OCI-LY3 (cell line): ENCODE results near the gene AHCYL2.
"Not testable (repeated sequence)": the region's sequence is repeated elsewhere in the genome, so short reads cannot be mapped to it uniquely, and the experiment has no call there.

Experiments used
- H2AFZ ChIP-seq: fragments of 200-600, 300-600 bp; shearing (Covaris generic); 2 replicates; pipeline ENCODE4 v1.6.0; 2014; ENCODE audit warnings: antibody characterized with exemption, low read depth, low read length
- H3K27ac ChIP-seq: fragments of 200-600, 300-600 bp; sonication (generic); 2 replicates; pipeline ENCODE4 v1.5.1; 2014; ENCODE audit warnings: mild to moderate bottlenecking, low read length, moderate library complexity, mixed read lengths
- H3K27me3 ChIP-seq: fragments of 200-600, 300-600 bp; sonication (generic); 2 replicates; pipeline ENCODE4 v1.6.1; 2014; ENCODE audit warnings: low read depth, low read length, mixed read lengths
- H3K36me3 ChIP-seq: fragments of 200-600, 300-600 bp; sonication (generic); replicated peaks from 2 replicates; pipeline ENCODE3; 2014; ENCODE audit warnings: low read depth, low read length, mixed read lengths
- H3K4me1 ChIP-seq: fragments of 300-600, 200-600 bp; sonication (generic); 2 replicates; pipeline ENCODE4 v1.6.1; 2014; ENCODE audit warnings: low read length, mixed read lengths
- H3K4me2 ChIP-seq: fragments of 200-600, 300-600 bp; sonication (generic); 2 replicates; pipeline ENCODE4 v1.6.1; 2014; ENCODE audit warnings: low read length, mixed read lengths
- H3K4me3 ChIP-seq: fragments of 300-600, 200-600 bp; sonication (generic); 2 replicates; pipeline ENCODE4 v1.5.1; 2014; ENCODE audit warnings: antibody characterized with exemption, mild to moderate bottlenecking, low read length, moderate library complexity
- H3K79me2 ChIP-seq: fragments of 300-600, 200-600 bp; shearing (Covaris generic); 2 replicates; pipeline ENCODE4 v1.6.1; 2014; ENCODE audit warnings: mild to moderate bottlenecking, low read length, mixed read lengths
- H3K9ac ChIP-seq: fragments of 300-600, 200-600 bp; shearing (Covaris generic); 2 replicates; pipeline ENCODE4 v1.6.0; 2014; ENCODE audit warnings: mild to moderate bottlenecking, low read length, moderate library complexity
- H3K9me3 ChIP-seq: fragments of 200-600, 300-600 bp; shearing (Covaris generic); 2 replicates; pipeline ENCODE4 v1.6.1; 2014; ENCODE audit warnings: low read length, mixed read lengths; ENCODE audit not compliant: insufficient read depth
- H4K20me1 ChIP-seq: fragments of 200-600, 300-600 bp; sonication (generic); 2 replicates; pipeline ENCODE4 v1.6.1; 2016; ENCODE audit warnings: low read length, mixed read lengths; ENCODE audit not compliant: insufficient read depth
- EZH2phosphoT487 ChIP-seq: fragments of 200-600 bp; shearing (Covaris generic); IDR thresholded peaks from 2 replicates; pipeline ENCODE4 v1.6.1; 2018; ENCODE audit warnings: antibody characterized with exemption, mixed run types, low read depth
- TF ChIP-seq, protein P1 (sequence below): fragments of 200-600, 300-600 bp; sonication (generic); IDR thresholded peaks from 2 replicates; pipeline ENCODE4 v1.5.1; 2014; ENCODE audit warnings: antibody characterized with exemption, low read length, low read depth

AHCYL2 gene

DNA sequence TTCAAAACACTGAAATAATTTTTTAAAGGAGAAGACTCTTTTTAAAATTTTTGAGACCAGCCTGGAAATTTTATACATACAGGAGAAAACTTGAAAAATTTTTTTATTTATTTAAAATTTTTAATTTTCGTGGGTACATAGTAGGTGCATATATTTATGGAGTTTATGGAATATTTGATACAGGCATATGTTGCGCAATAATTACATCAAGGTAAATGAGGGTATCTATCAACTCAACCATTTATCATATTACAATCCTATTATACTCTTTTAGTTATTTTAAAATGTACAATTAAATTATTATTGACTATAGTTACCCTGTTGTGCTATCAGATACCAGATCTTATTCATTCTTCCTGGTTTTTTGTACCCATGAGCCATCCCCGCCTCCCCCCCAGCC is 75.1 kb downstream of the AHCYL2 start:
- Histone ChIP-seq H3K27me3 (no peaks in the 10 kb centered on the region), H3K4me1 (no peaks in the 10 kb centered on the region), H3K27ac (no peak overlapping the region), H3K79me2 (no peaks in the 10 kb centered on the region), H2AFZ (no peak overlapping the region), H3K4me3 (no peak overlapping the region), H3K9ac (no peak overlapping the region), H3K4me2 (no peak overlapping the region), H4K20me1 (no peaks in the 10 kb centered on the region), H3K36me3 (no peaks in the 10 kb centered on the region), H3K9me3 (no peaks in the 10 kb centered on the region)
- TF ChIP-seq, protein P1, sequence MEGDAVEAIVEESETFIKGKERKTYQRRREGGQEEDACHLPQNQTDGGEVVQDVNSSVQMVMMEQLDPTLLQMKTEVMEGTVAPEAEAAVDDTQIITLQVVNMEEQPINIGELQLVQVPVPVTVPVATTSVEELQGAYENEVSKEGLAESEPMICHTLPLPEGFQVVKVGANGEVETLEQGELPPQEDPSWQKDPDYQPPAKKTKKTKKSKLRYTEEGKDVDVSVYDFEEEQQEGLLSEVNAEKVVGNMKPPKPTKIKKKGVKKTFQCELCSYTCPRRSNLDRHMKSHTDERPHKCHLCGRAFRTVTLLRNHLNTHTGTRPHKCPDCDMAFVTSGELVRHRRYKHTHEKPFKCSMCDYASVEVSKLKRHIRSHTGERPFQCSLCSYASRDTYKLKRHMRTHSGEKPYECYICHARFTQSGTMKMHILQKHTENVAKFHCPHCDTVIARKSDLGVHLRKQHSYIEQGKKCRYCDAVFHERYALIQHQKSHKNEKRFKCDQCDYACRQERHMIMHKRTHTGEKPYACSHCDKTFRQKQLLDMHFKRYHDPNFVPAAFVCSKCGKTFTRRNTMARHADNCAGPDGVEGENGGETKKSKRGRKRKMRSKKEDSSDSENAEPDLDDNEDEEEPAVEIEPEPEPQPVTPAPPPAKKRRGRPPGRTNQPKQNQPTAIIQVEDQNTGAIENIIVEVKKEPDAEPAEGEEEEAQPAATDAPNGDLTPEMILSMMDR: no peak
- no peak for TF ChIP-seq EZH2phosphoT487

DNA sequence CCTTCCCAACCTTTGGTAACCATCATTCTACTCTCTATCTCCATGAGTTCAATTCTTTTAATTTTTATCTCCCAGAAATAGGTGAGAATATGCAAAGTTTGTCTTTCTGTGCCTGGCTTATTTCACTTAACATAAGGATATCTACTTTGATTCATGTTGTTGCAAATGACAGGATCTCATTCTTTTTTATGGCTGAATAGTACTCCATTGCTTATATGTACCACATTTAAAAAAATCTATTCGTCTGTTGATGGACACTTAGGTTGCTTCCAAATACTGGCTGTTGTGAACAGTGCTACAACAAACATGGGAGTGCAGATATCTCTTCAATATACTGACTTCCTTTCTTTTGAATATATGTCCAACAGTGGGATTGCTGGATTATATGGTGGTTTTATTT is 75.5 kb downstream of the AHCYL2 start:
- H4K20me1 ChIP-seq, H3K9me3 ChIP-seq, H2AFZ ChIP-seq, H3K4me3 ChIP-seq, H3K4me1 ChIP-seq, H3K27ac ChIP-seq, H3K27me3 ChIP-seq, H3K79me2 ChIP-seq, H3K4me2 ChIP-seq, H3K36me3 ChIP-seq, H3K9ac ChIP-seq: not testable (repeated sequence)

DNA sequence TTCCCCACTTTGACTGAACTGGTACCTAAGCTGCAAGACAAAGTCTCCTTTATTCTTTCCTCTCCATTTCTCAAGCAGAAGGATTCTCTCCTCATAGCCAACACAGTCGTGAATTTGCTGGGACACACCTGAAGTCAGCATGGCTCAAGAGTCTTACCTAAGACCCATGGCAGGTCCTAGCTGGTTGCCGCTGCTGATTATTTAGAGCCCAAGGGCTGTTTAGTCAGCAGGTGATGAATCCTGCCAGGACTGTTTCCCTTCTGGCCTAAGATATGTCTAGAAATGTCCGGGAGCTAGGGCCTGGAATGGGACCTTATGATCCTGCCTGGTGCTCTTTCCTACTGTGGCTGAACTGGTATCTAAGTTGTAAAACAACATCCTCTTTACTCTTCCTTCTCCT is 82.8 kb downstream of the AHCYL2 start:
- Histone ChIP-seq H3K4me1 (peaks cover 8% of the 10 kb centered on the region), H2AFZ (no peak overlapping the region), H3K36me3 (no peaks in the 10 kb centered on the region), H3K9ac (no peak overlapping the region), H3K4me2 (no peak overlapping the region), H3K4me3 (no peak overlapping the region), H3K27ac (no peak overlapping the region), H3K27me3 (no peaks in the 10 kb centered on the region), H4K20me1 (no peaks in the 10 kb centered on the region), H3K9me3 (no peaks in the 10 kb centered on the region), H3K79me2 (no peaks in the 10 kb centered on the region)
- TF ChIP-seq, protein P1: no peak
- TF ChIP-seq EZH2phosphoT487: no peak

DNA sequence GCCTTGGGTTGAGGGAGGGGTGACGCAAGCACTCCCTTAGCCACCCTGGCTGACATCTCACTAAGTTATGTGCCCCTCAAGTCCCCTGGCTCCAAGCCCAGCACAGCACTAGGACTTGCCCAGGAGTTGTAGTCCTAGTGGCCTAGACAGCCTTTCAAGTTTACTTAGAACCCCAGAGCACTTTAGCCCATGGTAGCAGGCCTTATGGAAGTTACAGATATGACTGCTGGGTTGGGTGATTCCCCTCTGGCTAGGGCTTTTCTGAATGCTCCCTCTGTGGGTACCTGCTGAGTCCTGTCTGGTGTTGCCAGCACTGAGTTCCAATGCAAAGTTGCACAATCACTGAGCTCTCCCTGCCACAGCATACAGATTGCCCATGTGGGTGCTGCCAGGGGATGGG is 83.2 kb downstream of the AHCYL2 start:
- no peaks in the 10 kb centered on the region for H3K79me2 ChIP-seq
- H3K4me3 ChIP-seq: no peak overlapping the region
- no peaks in the 10 kb centered on the region for H3K36me3 ChIP-seq
- H3K27me3 ChIP-seq: no peaks in the 10 kb centered on the region
- no peaks in the 10 kb centered on the region for H4K20me1 ChIP-seq
- no peak overlapping the region for H3K4me2 ChIP-seq
- H3K27ac ChIP-seq: no peak overlapping the region
- H2AFZ ChIP-seq: no peak overlapping the region
- peaks cover 8% of the 10 kb centered on the region for H3K4me1 ChIP-seq
- H3K9me3 ChIP-seq: no peaks in the 10 kb centered on the region
- TF ChIP-seq, protein P1: no peak
- no peak for TF ChIP-seq EZH2phosphoT487
- no peak overlapping the region for H3K9ac ChIP-seq

DNA sequence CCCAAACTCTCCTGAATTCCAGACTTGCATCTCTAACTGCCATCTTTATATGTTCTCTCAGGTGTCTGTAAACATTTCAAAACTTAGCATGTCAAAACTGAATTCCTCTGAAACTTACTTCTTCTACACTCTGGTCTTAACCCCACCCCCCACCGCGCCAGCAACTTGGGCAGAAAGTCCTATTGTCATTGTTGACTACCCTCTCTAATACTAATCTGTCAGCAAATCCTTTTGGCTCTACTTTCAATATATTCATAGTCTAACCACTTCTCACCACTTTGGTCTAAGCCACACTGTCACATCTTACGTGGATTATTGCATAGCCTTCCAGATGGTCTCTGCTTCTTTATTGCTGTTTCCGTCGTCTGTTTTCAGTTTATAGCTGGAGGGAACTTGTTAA is 86.6 kb downstream of the AHCYL2 start:
- Histone ChIP-seq H3K4me1 (peaks cover 8% of the 10 kb centered on the region), H3K4me2 (no peak overlapping the region), H3K36me3 (no peaks in the 10 kb centered on the region), H3K9ac (no peak overlapping the region), H4K20me1 (no peaks in the 10 kb centered on the region), H3K27ac (no peak overlapping the region), H2AFZ (no peak overlapping the region), H3K79me2 (no peaks in the 10 kb centered on the region), H3K9me3 (no peaks in the 10 kb centered on the region), H3K27me3 (no peaks in the 10 kb centered on the region), H3K4me3 (no peak overlapping the region)
- TF ChIP-seq EZH2phosphoT487: no peak
- TF ChIP-seq, protein P1: no peak
